Fibroblast of skin of back (primary cell): ENCODE data around the gene EVL.
A peak's percentile ranks its signal among the peaks of the same experiment; 100 is the strongest.

ENCODE experiments used
- DNase-seq: peaks from one replicate; pipeline ENCODE4 v3.0.0-alpha.2; 2013

Gene EVL

DNA sequence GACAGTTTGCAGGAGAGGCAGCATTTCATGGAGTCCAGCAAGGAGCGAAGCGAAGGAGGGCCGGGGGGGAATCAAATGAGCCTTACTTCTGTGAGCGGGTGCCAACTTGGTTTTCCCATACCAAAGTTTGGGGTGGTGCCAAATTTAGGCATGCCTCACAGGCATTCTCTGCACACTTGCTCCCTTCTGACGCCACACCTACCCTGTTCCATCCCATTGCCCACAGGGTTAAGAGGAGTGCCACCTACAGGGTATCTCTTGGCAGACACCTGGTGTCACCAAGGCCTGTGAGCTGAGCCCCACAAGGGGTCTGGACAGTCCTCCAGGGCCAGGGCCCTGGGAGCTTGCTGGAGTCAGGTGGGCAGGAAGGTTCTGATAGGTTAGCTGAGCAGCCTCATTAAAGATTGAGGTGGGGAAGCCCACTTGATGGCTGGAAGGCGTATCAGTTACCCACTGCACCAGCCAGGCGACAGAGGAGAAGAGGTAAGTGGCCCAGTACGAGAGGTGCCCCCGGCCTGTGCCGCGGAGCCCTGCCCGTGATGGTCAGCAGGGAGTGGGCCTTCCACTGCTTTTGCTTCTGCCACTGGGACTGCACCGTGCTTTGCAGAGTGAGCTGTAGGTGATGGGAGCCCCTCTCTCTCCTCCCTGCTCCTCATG is 49.0 kb downstream of the EVL start:
- DNase-seq = no peak

DNA sequence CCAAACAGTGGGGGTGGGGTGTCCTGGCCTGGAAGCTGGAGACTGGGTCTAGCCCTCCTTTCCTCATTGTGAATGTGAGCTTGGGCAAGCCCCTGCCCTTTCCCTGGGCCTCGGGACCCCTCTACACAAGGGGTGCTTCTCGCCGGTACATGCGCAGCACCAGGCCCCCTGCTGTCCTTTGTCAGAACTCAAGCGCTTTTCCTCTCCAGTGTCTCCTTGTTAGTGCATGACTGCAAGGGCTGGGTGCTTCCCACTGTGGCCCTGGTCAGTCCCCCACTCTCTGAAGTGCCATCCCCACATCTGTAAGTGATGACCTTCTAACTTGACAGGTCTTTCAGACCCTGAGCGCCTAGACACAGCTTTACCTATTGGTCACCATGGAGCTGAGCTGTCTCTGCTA is 50.0 kb downstream of the EVL start:
- DNase-seq = no peak

DNA sequence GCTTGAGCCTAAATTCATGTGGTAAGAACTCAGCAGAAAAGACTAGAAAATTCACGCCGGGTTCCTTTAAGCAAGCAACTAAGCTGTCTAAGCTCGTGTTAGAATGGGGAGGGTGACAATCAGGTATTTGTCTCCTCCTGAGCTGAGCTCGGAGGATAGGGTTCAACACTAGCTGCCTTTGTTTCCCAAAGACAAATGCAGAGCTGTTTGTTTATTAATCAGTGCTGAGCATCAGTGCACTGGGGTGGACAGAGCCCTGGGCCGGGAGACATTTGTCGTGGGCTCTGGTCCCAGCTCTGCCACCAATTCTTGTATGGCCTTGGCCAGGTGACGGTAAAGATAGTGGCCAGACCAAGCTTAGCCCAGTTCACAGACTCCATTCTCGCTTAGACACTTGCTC is 50.5 kb downstream of the EVL start:
- DNase-seq = no peak

DNA sequence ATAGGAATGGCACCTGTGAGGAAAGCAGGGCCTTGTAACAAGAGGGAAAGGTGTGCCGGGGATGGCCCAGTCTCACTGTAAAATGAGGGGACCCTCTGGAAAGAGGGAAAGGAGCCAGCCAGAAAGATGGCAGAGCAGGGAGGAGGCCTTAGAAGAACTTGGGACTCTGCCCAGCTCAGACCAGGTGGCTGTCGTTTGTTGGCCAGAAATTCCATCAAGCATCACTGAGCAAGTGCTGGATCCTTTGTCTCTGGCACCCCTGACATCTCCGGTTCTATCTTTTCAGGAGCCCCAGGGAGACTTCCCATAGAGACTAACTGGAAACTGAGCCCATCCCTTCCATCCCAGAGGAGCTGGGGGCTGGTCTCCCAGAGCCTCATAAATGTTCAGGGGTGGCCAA is 50.9 kb downstream of the EVL start:
- no peak for DNase-seq

DNA sequence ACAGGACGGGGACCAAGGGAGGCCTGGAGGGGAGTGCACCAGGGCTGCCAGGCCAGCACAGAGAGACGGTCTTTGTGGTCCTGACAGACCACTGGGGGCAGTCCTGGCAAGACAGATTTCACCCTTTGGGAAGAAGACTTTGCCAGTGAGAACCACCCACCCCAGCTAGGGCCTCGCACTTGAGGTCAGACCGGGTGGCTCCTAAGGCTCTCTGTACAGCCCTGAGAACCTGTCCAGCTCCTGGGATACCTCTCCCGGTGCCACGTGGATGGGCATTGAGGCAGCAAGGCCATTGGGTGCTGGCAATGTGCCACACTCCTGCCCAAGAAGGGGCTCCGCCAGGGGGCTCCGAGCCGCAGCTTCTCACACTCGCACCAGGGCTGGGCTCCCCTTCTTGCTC is 51.8 kb downstream of the EVL start:
- DNase-seq = no peak

DNA sequence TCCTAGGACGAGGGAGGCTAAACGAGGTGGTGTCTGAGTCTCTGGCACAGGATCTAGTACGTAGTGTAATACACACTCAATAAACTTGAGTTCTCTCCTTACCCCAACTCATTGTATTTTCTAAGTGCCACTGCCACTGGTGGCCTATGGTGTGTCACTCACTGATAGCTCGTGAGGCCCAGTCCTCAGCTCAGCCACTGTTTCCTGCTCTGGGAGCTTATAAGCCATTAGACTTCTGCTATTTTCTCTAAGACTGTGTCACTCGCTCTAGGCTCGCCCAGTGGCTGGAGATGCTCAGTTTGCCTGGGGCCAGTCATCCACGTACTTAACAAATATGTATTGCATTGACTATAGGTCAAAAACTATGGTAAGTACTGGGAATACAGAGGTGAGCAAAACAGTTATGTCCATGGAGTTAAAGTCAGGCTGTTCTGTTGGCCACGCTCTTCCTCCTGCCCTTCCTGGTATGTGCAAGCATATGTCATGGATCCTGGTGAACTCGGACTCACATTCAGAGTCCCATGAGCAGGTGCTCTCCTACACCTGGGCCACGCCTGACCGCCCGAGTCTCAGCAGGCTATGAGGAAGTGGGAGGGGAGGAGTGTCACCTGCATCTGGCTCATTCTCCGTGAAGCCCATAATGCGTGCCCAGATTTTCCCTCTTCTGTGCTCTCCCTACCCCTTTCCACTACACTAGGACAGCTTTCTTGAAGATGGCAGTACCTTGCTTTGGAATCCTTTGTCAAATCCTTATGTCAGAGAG is 52.6 kb downstream of the EVL start:
- no peak for DNase-seq

DNA sequence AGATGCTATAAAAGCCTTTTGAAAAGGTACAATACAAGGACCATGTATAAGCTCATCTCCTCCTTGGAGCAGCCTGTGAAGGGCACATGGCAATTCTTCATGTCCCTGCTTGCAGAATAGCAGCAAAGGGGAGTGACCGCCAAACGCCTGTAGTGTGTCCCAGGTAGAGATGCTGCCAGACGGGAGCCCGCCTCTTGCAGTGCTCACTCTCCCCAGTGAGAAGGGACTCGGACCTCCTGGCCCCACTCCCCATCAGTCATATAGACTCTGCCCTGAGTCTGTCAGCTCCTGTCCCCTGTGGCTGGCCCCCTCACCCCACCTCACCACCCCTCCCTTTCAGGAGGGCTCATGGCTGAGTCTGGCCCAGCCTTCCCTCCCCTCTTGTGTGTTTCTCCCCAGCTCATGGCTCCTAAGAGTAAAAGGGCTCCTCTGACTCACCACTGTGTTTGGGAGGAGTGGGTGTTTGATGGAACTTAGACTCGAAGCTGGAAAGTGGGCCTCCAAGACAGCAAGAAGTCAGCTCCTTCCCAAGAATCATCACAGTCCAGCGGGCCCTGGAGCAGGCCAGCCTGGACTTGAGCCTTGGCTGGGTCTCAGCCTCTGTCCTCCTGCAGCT is 53.3 kb downstream of the EVL start:
- no peak for DNase-seq

DNA sequence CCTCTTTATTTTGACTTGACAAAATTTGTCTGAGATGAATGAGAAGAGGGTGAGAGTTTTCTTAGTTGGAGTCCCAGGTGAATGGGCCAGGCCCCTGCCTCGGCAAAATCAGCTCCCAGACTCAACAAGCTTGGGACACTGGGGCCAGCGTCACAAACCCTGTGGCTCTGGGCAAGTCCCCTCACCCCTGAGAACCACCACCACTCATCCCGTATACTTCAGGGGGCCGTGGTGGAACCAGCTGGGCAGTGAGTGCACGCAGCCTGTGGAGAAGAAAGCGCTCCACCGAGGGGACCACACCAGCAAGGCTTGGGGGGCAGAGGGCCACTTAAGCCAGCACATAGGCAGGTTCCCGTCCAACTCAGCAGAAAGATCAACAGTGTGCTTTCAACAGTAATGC is 54.0 kb downstream of the EVL start:
- no peak for DNase-seq

DNA sequence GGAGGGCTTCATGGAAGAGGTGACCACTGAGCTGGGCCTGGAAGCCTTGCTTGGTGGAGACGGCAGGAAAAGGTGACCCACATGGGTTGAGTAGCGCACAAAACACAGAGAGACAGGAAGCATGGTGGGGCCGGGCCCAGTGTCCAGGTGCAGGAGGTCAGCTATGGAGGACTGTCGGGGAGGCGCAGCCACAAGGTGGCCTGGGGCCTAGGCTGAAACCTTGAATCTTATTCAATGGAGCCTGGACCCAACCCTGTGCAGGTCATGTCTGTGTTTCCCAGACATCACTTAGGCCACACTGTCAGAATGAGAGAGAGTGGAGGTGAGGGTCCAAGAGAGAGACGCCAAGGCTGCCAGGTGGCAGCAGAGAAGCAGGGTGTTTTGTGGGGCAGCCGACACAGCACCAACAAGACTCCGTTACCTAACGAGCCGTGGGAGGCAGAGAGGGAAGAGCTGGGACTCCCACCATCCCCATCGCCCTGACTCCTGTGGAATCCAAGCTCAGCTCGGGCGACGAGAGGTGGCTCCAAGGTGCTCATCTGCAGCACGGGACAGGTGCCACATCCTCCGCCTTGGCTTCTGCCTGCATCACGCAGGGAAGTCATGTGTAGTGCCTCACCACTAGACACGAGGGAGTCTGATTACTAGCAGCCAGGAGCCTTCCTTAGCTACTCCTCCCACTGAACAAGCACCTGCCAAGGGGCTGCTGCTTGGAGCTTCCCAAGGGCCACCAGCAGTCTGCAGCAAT is 55.5 kb downstream of the EVL start:
- no peak for DNase-seq

DNA sequence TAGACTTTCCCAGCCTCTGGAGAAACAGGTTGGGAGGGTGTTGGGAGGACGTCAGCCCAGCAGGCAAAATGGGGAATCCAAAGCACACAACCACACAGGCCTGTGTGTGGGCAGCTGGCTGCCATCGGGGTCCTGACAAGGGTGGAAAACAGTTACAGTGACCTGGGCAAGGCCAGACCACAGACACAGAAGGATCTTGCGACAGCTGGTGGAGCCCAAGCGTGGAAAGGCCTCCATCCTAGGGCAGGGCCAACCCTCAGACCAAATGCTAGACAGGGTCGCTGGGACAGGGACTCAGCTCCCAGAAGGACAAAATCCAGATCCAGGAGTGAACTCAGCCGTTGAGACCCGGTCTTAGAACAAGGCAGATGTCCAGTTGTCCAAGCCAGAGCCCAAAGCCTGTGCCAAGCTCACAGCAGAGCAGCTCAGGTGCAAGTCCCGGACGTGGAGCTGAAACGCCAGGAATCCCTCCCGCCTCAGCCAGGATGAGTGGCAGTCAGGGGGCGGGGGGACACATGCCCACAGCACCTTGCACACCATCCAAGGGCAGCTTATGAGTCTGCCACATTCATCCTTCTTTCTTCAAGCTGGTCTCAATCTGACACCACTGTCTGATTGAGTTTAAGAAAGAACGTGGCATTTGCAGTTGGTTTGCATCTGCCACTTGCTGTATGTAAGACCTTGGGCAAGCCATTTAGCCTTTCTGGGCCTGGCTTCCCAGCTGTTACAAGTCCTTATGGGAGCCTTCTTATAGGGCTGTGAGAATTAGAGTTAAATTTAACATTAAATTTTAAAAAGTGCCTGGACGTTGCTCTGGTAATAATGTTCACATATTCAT is 56.6 kb downstream of the EVL start:
- no peak for DNase-seq

DNA sequence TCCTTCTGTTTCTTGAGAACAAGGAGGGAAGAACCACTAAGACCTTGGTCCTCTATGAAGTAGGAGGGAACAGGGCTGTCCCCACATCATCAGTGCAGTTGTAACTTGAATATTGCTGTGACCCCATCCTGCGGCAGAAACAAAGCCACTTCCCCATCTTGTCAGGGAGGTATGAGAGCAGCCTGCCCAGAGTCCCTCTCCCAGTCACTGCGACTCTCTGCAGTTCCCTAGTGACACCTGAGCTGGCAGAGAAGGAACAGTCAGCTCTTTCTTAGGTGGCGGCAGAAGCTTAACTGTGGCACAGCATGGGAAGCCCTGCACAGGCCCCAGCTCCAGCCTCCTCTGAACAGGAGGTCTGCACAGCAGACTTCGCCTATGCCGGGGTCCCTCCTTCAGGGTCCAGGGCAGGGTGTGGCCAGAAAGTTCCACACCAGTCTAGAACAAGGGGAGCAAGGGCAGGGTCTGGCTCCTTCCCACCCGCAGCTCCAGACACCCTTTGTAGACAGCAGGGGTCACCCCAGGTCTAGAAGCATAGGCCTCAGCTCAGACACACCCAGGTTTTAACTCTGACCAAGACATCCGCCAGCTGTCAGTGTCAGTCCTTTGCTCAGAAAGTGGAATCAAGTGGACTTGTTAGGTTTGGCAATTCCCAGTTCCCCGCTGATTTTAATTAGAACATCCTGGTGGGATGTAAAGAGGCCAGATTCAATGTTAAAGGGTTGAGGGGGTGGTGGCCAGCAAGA is 57.4 kb downstream of the EVL start:
- no peak for DNase-seq

DNA sequence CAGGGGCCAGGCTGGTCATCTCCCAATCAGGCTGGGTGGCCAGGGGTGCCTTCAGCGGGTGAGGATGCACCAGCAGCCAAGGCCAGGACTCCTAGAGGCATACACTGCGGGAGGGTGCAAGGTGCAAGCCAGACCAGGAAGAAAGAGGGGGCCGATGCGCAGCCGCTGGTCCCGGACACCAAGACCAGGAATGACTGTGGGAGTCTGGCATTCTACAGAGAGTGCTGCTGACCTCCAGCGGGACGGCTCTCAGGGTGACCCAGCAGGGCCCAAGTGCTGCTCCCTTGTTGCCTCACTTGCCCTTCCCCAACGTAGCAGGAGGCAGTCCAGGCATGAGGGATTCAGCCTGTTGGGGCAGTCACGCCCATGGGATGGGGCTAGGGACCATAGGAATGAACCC is 58.4 kb downstream of the EVL start:
- no peak for DNase-seq

DNA sequence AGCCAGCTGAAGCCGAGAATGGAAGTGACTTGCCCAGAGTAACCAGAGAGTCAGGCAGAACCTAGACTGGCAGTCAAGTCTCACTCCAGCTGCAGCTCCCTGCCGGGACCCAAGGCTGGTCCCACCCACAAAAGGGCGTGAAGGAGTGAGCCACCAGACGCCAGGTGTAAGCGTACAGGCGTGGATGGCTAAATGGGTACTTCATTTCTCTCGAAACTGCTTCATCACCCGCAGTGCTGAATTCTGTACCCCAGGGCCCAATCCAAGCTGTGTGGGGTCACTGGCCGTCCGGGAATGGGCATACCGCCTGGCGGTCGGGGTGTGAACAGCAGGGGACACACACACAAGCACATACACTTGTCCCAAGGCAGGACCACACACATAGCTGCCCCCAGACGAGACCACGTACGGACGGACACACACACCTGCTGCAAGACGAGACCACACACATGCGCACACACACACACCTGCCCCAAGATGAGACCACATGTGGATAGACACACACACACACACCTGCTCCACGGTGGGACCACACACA is 59.4 kb downstream of the EVL start:
- no peak for DNase-seq

DNA sequence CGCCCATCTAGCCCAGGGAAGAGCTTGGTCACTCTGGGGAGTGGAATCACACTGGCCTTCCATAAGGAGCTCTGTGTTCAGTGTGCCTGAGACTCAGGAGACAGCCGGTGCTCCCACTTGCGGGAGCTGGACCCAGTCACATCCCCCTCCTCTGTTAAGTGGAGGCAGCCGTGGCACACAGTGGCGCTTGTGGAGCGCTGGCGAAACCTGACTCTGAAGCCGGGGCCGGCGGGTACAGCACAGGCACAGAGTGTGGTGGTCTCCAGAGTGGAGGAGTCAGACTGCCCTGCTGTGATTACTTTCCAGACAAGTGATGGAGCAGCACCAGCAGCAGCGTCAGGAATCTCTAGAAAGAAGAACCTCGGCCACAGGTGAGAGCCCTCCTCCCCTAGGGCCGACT is 61.2 kb downstream of the EVL start:
- DNase-seq = no peak

DNA sequence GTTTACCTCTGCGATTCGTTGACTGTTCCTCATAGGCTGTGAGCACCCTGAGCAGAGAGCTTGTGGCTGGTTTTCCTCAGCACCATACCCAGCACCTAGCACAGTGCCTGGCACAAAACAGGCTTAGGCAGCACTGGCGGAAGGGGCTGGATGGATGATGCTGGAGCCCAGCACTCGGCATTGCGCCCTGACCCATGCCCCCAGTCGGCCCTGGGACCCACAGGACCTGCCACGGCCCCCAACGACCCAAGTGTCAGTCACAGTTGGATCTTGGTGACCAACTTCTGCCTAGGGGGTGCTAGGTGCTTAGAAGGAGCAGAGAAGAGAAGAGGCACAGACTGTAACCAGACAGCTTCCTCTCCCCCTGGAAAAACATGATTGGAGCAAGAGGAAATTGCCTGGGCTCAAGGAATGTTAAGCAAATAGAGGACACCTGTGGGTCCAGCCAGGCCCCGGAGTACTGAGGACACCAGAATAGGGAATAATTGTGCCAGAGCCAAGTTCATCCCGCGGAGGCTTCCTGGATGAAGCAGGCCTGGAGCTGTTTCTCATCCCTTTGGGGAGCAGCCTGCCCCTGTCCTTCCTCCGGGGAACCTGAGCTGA is 62.7 kb downstream of the EVL start:
- DNase-seq = no peak

DNA sequence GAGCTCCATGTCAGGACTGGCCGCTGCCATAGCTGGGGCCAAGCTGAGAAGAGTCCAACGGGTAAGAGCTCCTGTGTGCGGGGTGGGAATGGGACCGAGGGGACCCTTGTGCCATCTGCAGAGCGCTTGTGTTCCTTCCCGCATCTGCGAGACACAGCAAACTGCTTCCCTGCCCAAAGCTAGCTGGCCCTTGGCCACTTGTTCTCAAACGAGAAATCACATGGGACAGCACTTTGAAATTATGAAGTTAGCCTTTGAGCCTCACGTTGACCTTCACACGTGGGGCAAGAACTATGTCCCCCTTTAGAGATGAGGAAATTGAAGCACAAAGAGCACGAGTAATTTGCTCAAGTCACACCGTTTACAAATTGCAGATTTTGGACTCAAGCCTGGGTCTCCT is 63.5 kb downstream of the EVL start:
- no peak for DNase-seq

DNA sequence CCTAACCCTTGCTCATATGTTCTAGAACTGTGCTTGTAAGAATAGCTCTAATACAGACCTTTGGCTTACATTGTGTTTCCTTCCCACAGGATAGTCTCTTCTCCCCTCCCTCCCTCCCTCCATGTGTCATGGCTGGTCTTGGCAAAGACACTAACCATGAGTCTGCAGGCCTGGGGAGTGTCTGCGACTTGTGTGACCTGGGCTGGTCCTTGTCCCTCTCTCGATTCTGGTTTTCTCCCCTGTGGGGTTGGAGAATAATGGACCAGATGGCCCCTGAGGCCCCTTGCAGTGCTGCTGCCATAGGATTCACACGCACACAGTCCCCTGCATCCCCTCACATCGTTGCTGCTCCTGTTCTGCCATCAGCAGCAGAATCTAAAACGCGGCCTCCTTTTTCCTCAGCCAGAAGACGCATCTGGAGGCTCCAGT is 64.0 kb downstream of the EVL start:
- peak; percentile 26 for DNase-seq

DNA sequence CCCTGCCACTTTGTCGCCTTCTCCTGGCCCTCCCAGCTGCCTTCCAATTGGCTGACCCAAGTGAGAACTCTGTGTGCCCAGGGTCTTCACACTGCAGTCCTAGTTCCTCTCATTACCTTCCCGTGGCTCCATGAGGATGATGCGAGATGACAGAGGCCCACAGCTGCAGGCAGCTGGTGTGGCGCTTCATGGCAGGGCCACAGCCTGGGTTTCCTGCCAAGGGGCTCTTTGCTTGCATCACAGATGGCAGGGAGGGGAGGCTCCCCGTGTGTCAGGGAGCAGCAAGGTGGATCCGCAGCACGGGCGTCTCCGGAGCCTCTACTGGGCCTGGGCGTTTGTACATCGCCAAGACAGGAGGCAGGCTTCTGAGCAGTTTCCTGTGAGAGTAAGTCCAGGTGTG is 65.3 kb downstream of the EVL start:
- DNase-seq = no peak

DNA sequence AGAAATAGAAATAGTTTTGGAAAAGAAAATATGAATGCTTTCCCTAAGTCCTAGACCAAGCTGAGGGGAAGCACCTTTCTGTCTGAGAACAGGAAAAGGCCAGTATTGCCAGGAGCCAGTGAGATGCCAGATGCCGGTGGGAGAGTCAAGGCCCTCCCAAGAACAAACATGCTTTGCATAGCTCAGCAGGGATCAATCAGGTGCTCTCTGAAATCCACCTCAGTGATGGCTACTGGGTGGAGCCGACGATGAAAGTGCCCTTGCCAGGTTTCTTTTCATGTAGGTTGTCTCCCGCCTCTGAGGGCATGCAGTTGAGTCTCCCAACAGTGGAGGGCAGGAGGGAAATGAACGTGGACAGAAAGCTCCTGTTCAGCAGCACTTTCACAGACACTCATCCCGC is 66.0 kb downstream of the EVL start:
- DNase-seq = no peak

DNA sequence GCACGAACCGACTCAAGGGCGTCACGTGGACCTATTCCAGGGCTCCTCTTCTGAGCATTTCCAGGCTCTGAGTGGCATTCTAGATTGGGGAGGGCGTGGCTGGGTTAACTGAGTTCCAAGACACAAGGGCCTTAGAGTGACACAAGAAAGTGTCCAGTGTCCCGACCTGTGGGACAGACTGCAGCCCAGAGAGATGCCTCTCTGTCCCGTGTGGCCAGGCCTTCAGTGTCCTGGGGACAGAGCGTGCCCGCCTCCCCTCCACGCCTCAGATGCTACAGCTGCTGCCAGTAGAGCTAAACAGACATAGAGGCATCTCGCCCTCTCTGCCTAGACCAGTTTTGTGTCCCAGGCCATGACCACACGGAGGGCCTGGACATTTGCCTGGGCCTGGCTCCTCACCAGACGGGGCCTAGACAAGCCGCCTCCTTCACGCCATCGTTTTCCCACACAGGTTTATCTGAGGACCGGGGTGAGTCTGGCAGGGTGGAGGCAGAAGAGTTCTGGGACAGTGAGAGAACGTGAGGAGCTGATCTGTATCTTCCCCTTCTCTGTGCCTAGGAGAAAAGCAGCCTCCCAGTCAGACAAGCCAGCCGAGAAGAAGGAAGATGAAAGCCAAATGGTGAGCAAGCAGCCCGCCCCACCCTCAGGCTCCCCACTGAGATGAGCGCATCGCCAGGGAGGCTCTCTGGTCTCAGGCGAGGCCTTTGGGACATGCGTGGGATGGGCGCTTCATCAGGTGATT is 67.1 kb downstream of the EVL start:
- DNase-seq = peak; percentile 63
